GM18508 (cell line): ENCODE data around the gene TESK2.

Experiments
- ATAC-seq: cut with Tn5 transposase; IDR thresholded peaks from one replicate; pipeline ENCODE4 v1.9.1; 2021; ENCODE audit warnings: moderate number of reproducible peaks; ENCODE audit not compliant: insufficient read depth, unreplicated experiment

Gene TESK2

DNA sequence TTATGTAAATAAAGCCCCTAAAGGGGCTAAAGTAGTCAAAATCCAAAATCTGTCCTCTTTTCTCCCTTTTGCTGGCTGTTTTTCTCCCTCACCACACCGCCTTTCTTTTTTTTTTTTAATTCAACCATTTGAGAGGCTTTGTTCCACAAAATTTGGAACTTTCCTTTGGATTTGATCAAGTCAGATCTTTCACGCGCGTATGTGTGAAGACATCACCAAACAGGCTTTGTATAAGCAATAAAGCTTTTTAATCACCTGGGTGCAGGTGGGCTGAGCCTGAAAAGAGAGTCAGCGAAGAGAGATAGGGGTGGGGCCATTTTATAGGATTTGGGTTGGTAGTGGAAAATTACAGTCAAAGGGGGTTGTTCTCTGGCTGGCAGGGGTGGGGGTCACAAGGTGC, 169.5 kb downstream of the TESK2 start:
- ATAC-seq: no peak

DNA sequence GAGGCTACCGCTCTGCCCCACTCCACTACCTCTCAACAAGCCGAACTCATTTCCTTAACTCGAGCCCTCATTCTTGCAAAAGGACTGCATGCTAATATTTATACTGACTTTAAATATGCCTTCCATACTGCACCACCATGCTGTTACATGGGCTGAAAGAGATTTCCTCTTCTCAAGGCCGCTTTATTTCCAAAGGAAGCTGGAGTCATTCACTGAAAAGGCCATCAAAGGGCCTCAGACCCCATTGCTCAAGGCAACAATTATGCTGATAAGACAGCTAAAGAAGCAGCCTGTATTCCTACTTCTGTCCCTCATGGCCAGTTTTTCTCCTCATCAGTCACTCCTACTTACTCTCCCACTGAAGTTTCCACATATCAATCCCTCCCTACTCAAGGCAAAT, 171.2 kb downstream of the TESK2 start:
- ATAC-seq: no peak

DNA sequence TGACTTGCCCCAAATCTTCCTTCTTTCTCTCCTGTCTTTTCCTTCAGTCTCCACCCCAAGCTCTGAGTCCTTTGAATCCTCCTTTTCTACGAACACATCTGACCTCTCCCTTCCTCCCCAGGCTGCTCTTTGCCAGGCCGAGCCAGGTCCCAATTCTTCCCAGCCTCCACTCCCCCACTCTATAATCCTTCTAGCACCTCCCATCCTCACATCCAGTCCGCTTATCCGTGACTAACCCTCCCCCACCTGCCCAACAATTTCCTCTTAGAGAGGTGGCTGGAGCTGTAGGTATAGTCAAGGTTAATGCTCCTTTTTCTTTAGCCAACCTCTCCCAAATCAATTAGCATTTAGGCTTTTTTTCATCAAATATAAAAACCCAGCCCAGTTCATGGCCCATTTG, 173.8 kb downstream of the TESK2 start:
- ATAC-seq: no peak

DNA sequence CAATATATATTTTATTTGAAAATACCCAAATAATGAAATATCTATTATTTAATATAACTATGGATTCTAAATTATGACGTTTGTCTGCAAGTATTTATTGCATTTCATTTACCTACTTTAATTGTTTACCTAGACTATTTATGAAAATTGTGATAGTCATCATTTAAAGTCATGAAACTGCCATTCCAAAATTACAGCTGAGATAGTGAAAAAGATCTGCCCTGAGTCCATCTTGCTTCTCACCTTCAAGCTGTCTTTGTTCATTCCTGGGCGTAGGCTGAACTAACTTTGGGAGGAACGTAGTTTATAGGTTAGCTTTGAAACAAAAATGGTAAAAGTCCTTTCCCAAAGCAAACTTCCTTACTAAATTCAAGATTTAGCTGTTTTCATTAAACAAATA, 176.7 kb downstream of the TESK2 start:
- ATAC-seq: no peak

DNA sequence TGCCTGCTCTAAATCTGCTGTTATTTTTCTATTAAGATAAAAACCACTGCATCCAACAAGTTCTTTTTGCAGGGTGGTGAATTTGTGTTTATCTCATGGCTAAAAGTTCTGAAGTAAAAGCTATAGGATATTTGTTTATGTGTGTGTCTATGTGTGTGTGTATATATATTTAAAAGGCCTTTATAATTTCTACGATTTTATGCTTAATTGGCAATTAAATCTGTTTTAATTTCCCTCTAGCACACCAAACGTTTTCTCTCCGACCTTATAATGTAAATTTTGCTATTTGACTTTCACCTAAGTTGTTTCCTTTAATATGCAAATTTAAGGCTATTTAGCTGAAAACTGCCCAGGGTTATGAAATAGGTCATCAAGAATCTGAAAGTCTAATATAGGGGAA, 184.1 kb downstream of the TESK2 start:
- ATAC-seq: no peak

DNA sequence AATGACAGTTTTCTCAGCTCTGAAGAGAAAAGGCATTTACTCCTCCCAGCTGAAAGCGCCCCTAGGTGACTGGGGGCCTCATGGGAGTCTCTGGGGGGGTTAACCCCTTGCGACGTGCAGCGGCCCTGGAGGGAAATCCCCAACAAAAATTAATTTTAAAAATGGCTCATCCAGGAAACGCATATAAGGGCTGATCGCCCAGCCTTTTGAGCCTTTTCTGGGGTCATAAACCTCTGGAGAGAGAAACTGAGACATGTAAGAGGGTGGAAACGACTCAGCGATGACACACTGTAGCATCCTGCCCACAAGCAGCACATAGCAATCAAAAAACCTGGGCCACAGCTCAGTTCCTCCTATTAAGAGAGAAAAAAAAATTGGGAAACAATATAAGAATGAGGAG, 184.6 kb downstream of the TESK2 start:
- ATAC-seq: no peak

DNA sequence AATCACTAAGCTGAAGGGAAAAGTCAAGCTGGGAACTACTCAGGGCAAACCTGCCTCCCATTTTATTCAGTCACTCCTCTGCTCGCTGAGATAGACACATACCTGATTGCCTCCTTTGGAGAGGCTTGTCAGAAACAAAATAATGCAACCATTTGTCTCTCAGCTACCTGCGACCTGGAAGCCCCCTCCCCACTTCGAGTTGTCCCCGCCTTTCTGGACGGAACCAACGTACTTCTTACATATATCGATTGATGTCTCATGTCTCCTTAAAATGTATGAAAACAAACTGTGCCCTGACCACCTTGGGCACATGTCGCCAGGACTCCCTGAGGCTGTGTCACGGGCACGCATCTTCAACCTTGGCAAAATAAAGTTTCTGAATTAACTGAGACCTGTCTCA, 185.7 kb downstream of the TESK2 start:
- ATAC-seq: no peak

DNA sequence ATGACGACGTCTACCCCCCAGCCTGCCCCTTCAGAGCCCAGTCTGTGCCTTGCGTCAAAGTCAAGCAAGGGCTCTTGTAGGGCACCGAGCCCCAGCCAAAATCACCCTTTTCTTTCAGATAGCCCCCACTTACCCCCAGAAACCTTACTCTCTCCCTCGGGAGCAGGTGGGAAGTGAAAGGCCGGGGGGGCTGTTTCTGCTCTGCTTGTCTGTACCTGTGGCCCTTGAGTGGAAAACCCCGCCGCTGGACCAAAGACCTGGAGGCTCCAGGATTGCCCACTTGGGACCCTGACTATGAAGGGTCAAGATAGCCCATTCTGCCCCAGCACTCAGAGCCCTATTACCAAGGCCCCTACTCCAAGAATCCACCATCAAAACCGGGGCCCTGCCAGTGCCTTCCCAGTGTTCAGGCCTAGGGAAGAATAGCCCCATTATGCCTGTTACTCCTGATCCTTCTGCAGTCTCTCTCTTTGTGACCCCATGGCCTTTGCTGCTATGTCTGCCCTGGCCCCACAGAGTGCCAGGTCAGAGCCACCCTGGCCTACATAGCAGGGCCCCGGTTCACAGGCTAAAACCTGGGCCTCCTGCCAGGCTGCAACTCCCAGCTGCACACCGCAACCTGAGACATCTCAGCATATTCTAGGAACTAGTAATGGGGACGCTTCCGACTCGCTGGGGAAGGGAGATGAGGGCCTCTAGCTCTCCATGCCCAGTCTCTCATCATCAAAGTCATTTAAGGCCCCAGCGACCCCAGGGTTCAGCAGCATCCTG, 186.5 kb downstream of the TESK2 start:
- no peak for ATAC-seq

DNA sequence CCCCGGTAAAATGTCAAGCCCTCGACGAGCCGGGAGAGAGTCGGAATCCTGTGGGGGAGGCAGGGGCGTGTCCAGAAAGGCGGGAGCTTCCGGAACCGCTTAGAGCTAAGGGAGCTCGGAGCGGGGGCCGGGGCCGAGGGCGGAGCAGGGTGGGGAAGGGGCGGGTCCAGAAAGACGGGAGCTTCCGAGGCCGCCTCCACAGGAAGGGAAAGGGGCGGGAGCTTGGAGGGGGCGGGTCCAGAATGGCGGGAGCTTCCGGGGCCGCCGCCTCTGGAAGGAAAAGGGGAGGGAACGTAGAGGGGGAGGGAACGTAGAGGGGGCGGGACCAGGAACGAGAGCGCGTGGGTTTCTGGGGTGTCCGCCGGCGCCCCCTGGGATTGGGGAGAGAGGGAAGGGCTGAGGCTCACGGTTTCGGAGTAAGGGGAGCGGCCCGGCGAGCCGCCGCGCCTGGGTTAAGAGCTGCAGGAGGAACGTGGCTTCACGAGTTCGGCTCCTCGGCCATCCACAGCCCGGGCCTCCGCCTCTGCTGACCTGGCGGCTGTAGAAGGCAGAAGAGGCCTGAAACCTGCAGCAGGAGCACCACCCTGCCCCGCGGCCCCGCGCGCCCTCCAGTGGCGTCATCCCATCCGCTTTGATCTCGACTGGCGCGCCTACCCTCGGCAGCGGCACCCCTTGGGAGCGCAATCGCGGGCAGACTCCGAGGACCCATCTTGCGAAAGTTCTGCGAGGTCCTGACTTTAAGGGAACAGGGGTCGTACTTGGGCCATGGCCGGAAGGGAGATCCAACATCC, 187.2 kb downstream of the TESK2 start:
- peak; percentile 44 for ATAC-seq

DNA sequence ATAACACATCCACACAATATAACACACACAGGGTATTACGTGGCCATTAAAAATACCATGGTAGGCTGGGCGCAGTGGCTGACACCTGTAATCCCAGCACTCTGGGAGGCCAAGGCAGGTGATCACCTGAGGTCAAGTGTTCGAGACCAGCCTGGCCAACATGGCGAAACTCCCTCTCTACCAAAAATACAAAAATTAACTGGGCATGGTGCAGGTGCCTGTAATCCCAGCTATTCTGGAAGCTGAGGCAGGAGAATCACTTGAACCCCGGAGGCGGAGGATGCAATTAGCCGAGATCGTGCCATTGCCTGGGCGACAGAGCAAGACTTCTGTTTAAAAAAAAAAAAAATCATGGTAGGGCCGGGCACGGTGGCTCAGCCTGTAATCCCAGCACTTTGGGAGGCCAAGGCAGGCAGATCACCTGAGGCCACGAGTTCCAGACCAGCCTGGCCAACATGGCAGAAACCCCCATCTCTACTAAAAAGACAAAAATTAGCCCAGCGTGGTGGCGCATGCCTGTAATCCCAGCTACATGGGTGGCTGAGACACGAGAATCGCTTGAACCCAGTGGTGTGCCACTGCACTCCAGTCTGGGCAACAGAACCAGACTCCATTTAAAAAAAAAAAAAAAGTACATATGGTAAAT, 188.3 kb downstream of the TESK2 start:
- ATAC-seq: no peak

DNA sequence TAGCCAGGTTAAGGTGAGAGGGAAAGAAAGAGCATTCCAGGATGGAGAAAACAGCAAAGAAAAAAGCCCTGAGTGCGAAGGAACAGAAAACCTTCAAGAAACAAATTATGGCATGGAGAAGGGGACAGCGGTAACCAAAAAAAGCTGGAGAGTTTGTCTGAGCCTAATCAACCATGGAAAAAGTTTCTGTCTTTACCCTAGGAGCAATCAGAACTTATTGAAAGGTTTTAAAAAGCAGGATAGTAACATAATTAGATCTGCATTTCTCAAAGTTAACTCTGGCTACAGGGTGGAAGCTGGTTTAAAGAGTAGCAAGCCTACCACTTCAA, 190.3 kb downstream of the TESK2 start:
- ATAC-seq: no peak

DNA sequence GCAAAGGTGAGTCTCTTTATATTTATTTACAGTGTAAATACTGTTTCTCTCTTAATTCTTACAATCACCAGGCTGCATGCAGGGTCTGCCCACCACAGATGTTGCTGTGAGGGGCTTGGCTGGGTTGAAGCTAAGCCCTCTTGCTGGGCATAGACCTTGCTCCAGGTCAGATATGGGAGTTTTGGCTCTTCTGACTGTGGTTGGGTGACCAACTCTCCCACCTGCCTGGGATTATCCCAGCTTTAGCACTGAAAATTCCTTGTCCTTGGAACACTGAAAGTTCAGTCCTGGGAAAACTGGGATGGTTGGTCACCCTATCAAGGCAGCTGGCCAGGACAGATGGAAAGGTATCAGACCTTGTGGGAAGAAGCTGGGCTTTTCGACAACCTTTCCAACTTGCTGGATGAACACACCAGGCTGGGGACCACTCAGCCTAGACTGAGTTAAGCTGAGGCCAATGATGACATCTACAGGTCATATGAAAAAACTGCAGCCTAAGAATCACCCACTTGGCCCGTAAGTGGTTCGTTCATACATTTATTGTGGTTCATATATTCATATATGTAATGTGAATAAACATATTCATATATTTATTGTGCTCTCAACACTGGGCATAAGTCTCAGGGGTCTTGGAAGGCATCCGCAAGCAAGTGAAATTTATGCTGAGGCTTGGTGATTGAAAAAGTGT, 190.8 kb downstream of the TESK2 start:
- ATAC-seq: no peak

DNA sequence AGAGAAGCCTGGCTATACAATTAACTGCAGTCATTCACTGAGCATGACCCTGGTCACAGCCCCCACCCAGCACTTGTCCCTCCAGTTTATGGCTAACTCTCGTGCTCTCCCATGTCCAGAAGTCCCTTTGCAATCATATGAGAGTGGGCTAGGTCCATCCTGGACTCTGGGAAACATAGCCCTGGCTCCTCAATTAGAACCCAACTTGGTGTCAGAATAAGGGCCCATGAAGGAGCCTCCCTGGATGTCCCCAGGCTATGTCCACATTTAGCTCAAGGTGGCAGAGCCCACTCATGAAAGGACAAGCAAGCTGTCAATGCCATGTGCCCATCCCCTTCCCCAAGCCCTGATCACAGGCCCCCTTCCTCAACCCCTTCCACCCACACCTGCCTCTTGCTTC, 191.7 kb downstream of the TESK2 start:
- ATAC-seq: no peak

DNA sequence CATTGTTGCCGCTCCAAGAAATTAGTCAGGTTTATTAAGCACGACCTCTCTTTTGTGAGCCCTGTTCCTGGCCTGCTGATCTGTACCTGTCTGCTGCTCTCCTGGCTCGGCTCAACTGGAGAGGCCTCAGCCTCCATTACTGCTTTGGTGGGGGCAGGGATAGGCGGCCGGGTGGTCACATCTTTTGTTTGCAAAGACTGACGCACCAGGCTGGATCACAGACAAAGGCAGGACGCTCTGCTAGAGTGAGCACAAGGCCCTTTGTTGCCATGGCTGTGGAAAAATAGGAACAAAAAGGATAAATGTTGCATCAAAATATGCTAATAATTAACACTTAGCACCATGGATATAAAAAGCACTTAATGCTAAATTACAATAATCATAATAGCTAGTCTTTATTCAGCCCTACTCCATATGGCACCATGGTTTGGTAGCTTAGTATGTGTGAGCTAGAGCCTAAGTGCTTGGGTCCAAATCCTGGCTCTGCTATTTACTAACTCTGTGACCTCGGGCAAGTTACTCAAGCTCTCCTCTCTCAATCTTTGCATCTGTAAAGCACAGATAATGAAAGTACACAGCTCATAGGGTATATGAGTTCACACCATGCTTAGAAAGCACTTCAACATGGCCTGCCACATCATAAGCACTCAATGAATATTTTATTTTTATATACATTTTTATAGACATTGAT, 193.2 kb downstream of the TESK2 start:
- ATAC-seq: no peak
